GM21381 (cell line): Measurements from ENCODE around the gene EMC8.
"Not testable (repeated sequence)": the region's sequence is repeated elsewhere in the genome, so short reads cannot be mapped to it uniquely, and the experiment has no call there.

Source experiments
- ATAC-seq: cut with Tn5 transposase; IDR thresholded peaks from one replicate; pipeline ENCODE4 v1.9.1; 2021; ENCODE audit warnings: mild to moderate bottlenecking, moderate library complexity; ENCODE audit not compliant: unreplicated experiment

The EMC8 gene

GRCh38 chr16:85799497-85800320 is at the start of gene EMC8, which contains the start of gene COX4I1:
EMC8 (minus strand) TSS chr16:85799544; CDS start chr16:85799295, 249 bp downstream.
COX4I1 (plus strand) TSS chr16:85799695; CDS start chr16:85801206, 1,511 bp downstream.
- ATAC-seq: peak; percentile 81

GRCh38 chr16:85848986-85849385 is 49.6 kb upstream of the EMC8 start:
- ATAC-seq: no peak

- no peak for ATAC-seq
These were observed 48.6 kb upstream of the EMC8 start for GRCh38 chr16:85847681-85848601.

GRCh38 chr16:85847036-85847435 is 47.7 kb upstream of the EMC8 start:
- ATAC-seq: no peak

GRCh38 chr16:85846461-85846860 is 47.1 kb upstream of the EMC8 start:
- ATAC-seq: no peak

GRCh38 chr16:85845266-85845665 is 45.9 kb upstream of the EMC8 start:
- no peak for ATAC-seq

GRCh38 chr16:85844786-85845185 is 45.4 kb upstream of the EMC8 start:
- no peak for ATAC-seq

GRCh38 chr16:85844169-85844481 is 44.8 kb upstream of the EMC8 start:
- ATAC-seq: no peak

GRCh38 chr16:85843471-85844168 is 44.3 kb upstream of the EMC8 start:
- ATAC-seq: no peak

GRCh38 chr16:85842848-85843247 is 43.5 kb upstream of the EMC8 start:
- ATAC-seq: no peak

- ATAC-seq: no peak
These were observed 43.1 kb upstream of the EMC8 start for GRCh38 chr16:85842435-85842834.

- no peak for ATAC-seq
These were observed 41.5 kb upstream of the EMC8 start for GRCh38 chr16:85840801-85841200.

GRCh38 chr16:85840395-85840794 is 41.1 kb upstream of the EMC8 start:
- ATAC-seq: no peak

- no peak for ATAC-seq
These were observed 40.4 kb upstream of the EMC8 start for GRCh38 chr16:85839681-85840240.

- ATAC-seq: no peak
These were observed 39.7 kb upstream of the EMC8 start for GRCh38 chr16:85838876-85839585.

GRCh38 chr16:85838381-85838780 is 39.0 kb upstream of the EMC8 start:
- ATAC-seq: no peak

GRCh38 chr16:85837654-85838053 is 38.3 kb upstream of the EMC8 start:
- not testable (repeated sequence) for ATAC-seq

GRCh38 chr16:85836706-85837582 is 37.6 kb upstream of the EMC8 start:
- ATAC-seq: no peak

GRCh38 chr16:85835956-85836705 is 36.8 kb upstream of the EMC8 start:
- ATAC-seq: no peak
